GM13977 (cell line): ENCODE data around the gene ARF3.

Experiments used
- DNase-seq: peaks from one replicate; pipeline ENCODE4 v3.0.0; 2012; ENCODE audit warnings: low spot score
- CTCF ChIP-seq: IDR thresholded peaks from 2 replicates; pipeline ENCODE4 v1.5.1; 2012; ENCODE audit warnings: mild to moderate bottlenecking, control low read depth; ENCODE audit not compliant: insufficient read depth; ENCODE audit errors: extremely low read depth, missing control alignments
- in situ Hi-C: fragments of 300-500 bp; cut with MboI; formaldehyde crosslinking; loops from one replicate; pipeline ENCODE4 v1.12.0; 2022; ENCODE audit warnings: low sequenced_read_pairs, low pct_unique_long_range_greater_than_20kb, mixed read lengths, inconsistent platforms; ENCODE audit not compliant: unreplicated experiment

The ARF3 gene

GRCh38 chr12:48957141-48958048, at the start of gene ARF3:
ARF3 (minus strand) TSS chr12:48957487; CDS start chr12:48941095, 16,392 bp downstream.
- in situ Hi-C loops: no loop called here
- DNase-seq: peak; percentile 95
- no peak for TF ChIP-seq CTCF

- no peak for TF ChIP-seq CTCF
- no peak for DNase-seq
- in situ Hi-C loops: no loop called here
These were observed 43.1 kb upstream of the ARF3 start for GRCh38 chr12:49000346-49000745.

GRCh38 chr12:48999371-49000131, 42.3 kb upstream of the ARF3 start, which contains the start of gene DDN:
DDN (minus strand) TSS chr12:48999375; CDS start chr12:48999287, 88 bp downstream.
- TF ChIP-seq CTCF: no peak
- in situ Hi-C loops: no loop called here
- DNase-seq: peak; percentile 87

GRCh38 chr12:48998497-48999353, 41.4 kb upstream of the ARF3 start:
- in situ Hi-C loops: no loop called here
- TF ChIP-seq CTCF: no peak
- DNase-seq: peak; percentile 69

GRCh38 chr12:48997719-48998496, 40.6 kb upstream of the ARF3 start:
- no peak for TF ChIP-seq CTCF
- in situ Hi-C loops: no loop called here
- peak; percentile 94 for DNase-seq
